K562 (cell line): ENCODE data around the gene ARRB2. TPM values are rescaled to one million over a fixed set of nuclear protein-coding genes. Genes with fewer than 3 reads are reported as not detected.

Experiments
- ATAC-seq: fragments of 200-7000 bp; cut with Tn5 transposase; 3 replicates; pipeline ENCODE4 v1.9.1; 2020; ENCODE audit warnings: moderate library complexity
- BruUV-seq: library from RNA; stranded (reverse); fragments of 400-500 nt; replicated peaks from 2 replicates; lab custom pipeline; 2021; lab: Mats Ljungman, UMichigan
- CTCF ChIA-PET: fragments of 300-600 bp; formaldehyde crosslinking; extraction: SDS; loops from one replicate; lab custom pipeline; 2021; ENCODE audit warnings: low intra/inter-chr PET ratio; lab: Yijun Ruan, JAX
- POLR2A ChIA-PET: fragments of 300-600, 350-650 bp; sonication (Branson Sonifier 250); formaldehyde crosslinking; extraction: SDS; loops from one replicate; lab custom pipeline; 2021; ENCODE audit warnings: antibody characterized with exemption, inconsistent platforms; lab: Yijun Ruan, JAX
- DNase-seq, 4 experiments: peaks; one replicate each; pipeline versions ENCODE4 v3.0.0 to v3.0.0-alpha.2; 2011 to 2018; ENCODE audit warnings: low spot score in 3 of 4, mixed read lengths in 3 of 4; ENCODE audit errors: extremely low read depth in 1 of 4
- FAIRE-seq: peaks from 2 replicates; lab custom pipeline; 2011; peaks lifted over from hg19 to GRCh38; lab: Jason Lieb, UNC
- H2AFZ ChIP-seq: 2 replicates; pipeline ENCODE4 v1.6.0; 2011; ENCODE audit warnings: low read depth, low read length, control low read depth, inconsistent platforms
- H3K27ac ChIP-seq: fragments of 200-600 bp; 3 replicates; pipeline ENCODE4 v1.8.0; 2011; ENCODE audit warnings: low read depth, mild to moderate bottlenecking, control low read depth, inconsistent platforms, low read length, moderate library complexity, mixed read lengths; ENCODE audit errors: extremely low read depth
- H3K27me3 ChIP-seq, 2 experiments: fragments of 300-600 bp in 1 of 2; 2 replicates in 1 of 2; 3 replicates in 1 of 2; pipeline versions ENCODE4 v1.6.0 to v1.8.0; 2011; ENCODE audit warnings: inconsistent platforms in 2 of 2, low read length in 2 of 2, mild to moderate bottlenecking in 1 of 2, mixed read lengths in 1 of 2, moderate library complexity in 1 of 2; ENCODE audit not compliant: control insufficient read depth in 2 of 2, insufficient read depth in 2 of 2
- H3K36me3 ChIP-seq: fragments of 300-600 bp; 3 replicates; pipeline ENCODE4 v1.8.0; 2011; ENCODE audit warnings: mild to moderate bottlenecking, low read length, inconsistent platforms; ENCODE audit not compliant: control insufficient read depth, insufficient read depth
- H3K4me1 ChIP-seq, 2 experiments: fragments of 200-600 bp in 1 of 2; replicated peaks in 1 of 2; 2 replicates in 1 of 2; 3 replicates in 1 of 2; pipeline versions ENCODE4 v1.5.1 to v1.8.0; 2011; ENCODE audit warnings: inconsistent platforms in 2 of 2, low read length in 2 of 2, mild to moderate bottlenecking in 1 of 2, mixed read lengths in 1 of 2, moderate library complexity in 1 of 2; ENCODE audit not compliant: control insufficient read depth in 2 of 2, insufficient read depth in 2 of 2
- H3K4me2 ChIP-seq: 2 replicates; pipeline ENCODE4 v1.6.1; 2011; ENCODE audit warnings: low read length, control low read depth, inconsistent platforms, mixed read lengths; ENCODE audit not compliant: insufficient read depth
- H3K4me3 ChIP-seq: fragments of 200-600 bp; sonication (generic), shearing (Covaris generic); 2 replicates; pipeline ENCODE4 v1.5.1; 2016; ENCODE audit warnings: control low read depth, inconsistent platforms
- H3K79me2 ChIP-seq: fragments of 200-600 bp; 3 replicates; pipeline ENCODE4 v1.8.0; 2011; ENCODE audit warnings: low read length, inconsistent platforms; ENCODE audit not compliant: control insufficient read depth, insufficient read depth
- H3K9ac ChIP-seq, 2 experiments: 2 replicates each; pipeline versions ENCODE4 v1.6.0 to v1.6.1; 2011; ENCODE audit warnings: low read depth in 2 of 2, low read length in 2 of 2, control low read depth in 1 of 2, inconsistent platforms in 1 of 2, mild to moderate bottlenecking in 1 of 2, mixed read lengths in 1 of 2; ENCODE audit not compliant: insufficient read depth in 1 of 2
- H3K9me1 ChIP-seq: one replicate; pipeline ENCODE4 v1.6.0; 2011; ENCODE audit warnings: inconsistent platforms, mild to moderate bottlenecking, low read length, moderate library complexity; ENCODE audit not compliant: control insufficient read depth, insufficient read depth
- H3K9me3 ChIP-seq: replicated peaks from 2 replicates; pipeline ENCODE4 v1.5.1; 2011; ENCODE audit warnings: low read depth, low read length, inconsistent platforms; ENCODE audit not compliant: control insufficient read depth, insufficient read depth
- H4K20me1 ChIP-seq: replicated peaks from 2 replicates; pipeline ENCODE4 v1.6.1; 2011; ENCODE audit warnings: low read length, inconsistent platforms, mixed read lengths; ENCODE audit not compliant: control insufficient read depth, insufficient read depth
- FOXM1 ChIP-seq, 2 experiments: fragments of 450-650 bp in 1 of 2; sonication (generic) in 1 of 2; formaldehyde crosslinking in 1 of 2; IDR thresholded peaks; 2 replicates each; pipeline versions ENCODE4 v1.6.1 to v1.9.0; 2017 to 2022; ENCODE audit warnings: low read depth in 2 of 2, mild to moderate bottlenecking in 2 of 2, missing genetic modification reagents in 1 of 2, moderate library complexity in 1 of 2
- NBN ChIP-seq: fragments of 450-650 bp; IDR thresholded peaks from 2 replicates; pipeline ENCODE4 v1.6.1; 2016; ENCODE audit warnings: low read depth, mild to moderate bottlenecking
- PBX2 ChIP-seq, 2 experiments: IDR thresholded peaks in 1 of 2; conservative IDR thresholded peaks in 1 of 2; 2 replicates each; pipeline ENCODE4 v1.6.1; 2016; ENCODE audit warnings: low read depth in 2 of 2, mild to moderate bottlenecking in 1 of 2, missing compliant biosample characterization in 1 of 2, missing genetic modification characterization in 1 of 2, moderate library complexity in 1 of 2
- PRPF4 ChIP-seq: fragments of 200-400 bp; formaldehyde crosslinking; IDR thresholded peaks from one replicate; pipeline ENCODE4 v1.6.1; 2017; ENCODE audit warnings: low read length, low read depth, mild to moderate bottlenecking; ENCODE audit not compliant: insufficient read depth, poor library complexity, severe bottlenecking
- PTTG1 ChIP-seq: fragments of 450-650 bp; IDR thresholded peaks from 2 replicates; pipeline ENCODE4 v1.6.1; 2016; ENCODE audit warnings: low read depth, mild to moderate bottlenecking, missing genetic modification characterization, missing compliant biosample characterization
- SMARCA5 ChIP-seq: fragments of 450-650 bp; IDR thresholded peaks from 2 replicates; pipeline ENCODE4 v1.6.1; 2016
- TAF9B ChIP-seq: fragments of 450-650 bp; IDR thresholded peaks from 2 replicates; pipeline ENCODE4 v1.6.1; 2018; ENCODE audit warnings: mild to moderate bottlenecking; ENCODE audit not compliant: partially characterized antibody
- ZFPM2 ChIP-seq: fragments of 250-450 bp; sonication (Bioruptor Pico); IDR thresholded peaks from 2 replicates; pipeline ENCODE4 v1.5.1; 2022; ENCODE audit warnings: mild to moderate bottlenecking
- ZNF512 ChIP-seq: IDR thresholded peaks from 2 replicates; pipeline ENCODE4 v1.6.1; 2016; ENCODE audit warnings: missing genetic modification characterization, missing compliant biosample characterization
- ZSCAN32 ChIP-seq: fragments of 450-650 bp; formaldehyde crosslinking; IDR thresholded peaks from 2 replicates; pipeline ENCODE4 v1.4.0; 2020; ENCODE audit warnings: mild to moderate bottlenecking, moderate library complexity
- WGBS: fragments of 100-300 bp; shearing (Covaris generic); methylation state at CpG from one replicate; pipeline ENCODE4 v1.1.6; 2016; ENCODE audit warnings: low coverage, mixed read lengths; ENCODE audit not compliant: insufficient coverage; ENCODE audit errors: missing lambda C conversion rate; 5-methylcytosine and 5-hydroxymethylcytosine counted together
- in situ Hi-C: fragments of 300-500 bp; cut with MboI; formaldehyde crosslinking; loops from 4 replicates; pipeline ENCODE4 v1.15.0; 2018; ENCODE audit warnings: inconsistent platforms, mixed read lengths
- intact Hi-C: fragments of 100-400 bp; cut with micrococcal nuclease; formaldehyde crosslinking; loops from 2 replicates; pipeline ENCODE4 v1.14.2; 2022
- polyA plus RNA-seq, 8 experiments: library from polyadenylated mRNA; depleted of rRNA in 4 of 8; stranded (reverse) in 5 of 8; unstranded in 3 of 8; fragments of >200 nt; fragmentation: Nextera tagmentation in 2 of 8; fragmentation: Illumina TruSeq in 1 of 8; extraction: Ambion mirVana in 2 of 8; extraction: Trizol in 1 of 8; gene quantifications; 2 replicates each; pipeline versions ENCODE4 v1.2.1 to v1.2.3, GENCODE V29; 2011 to 2014; ENCODE audit warnings: inconsistent platforms in 1 of 8, missing spikeins in 1 of 8
- total RNA-seq, 7 experiments: library from RNA; depleted of rRNA in 6 of 7; stranded (reverse); fragments of >200 nt in 6 of 7; fragmentation: Illumina TruSeq in 2 of 7; extraction: Trizol in 2 of 7; gene quantifications; 2 replicates each; pipeline versions ENCODE4 v1.2.1 to v1.2.3, GENCODE V29; 2011 to 2021; ENCODE audit warnings: low replicate concordance in 1 of 7

ARRB2 gene
- total and polyA plus RNA-seq, 9 of the 15 experiments (the other 6 are each of a cell fraction or from before 2014, with no cell fraction given), result 0.79 to 15.3 (median 8.8) TPM

- TF ChIP-seq ZFPM2 (CRISPR knock-in tag), result no peak
- TF ChIP-seq PRPF4, result no peak
- TF ChIP-seq NBN, result no peak
- TF ChIP-seq, all 486 proteins: peak for 0
- in situ Hi-C loops (no loop called here), intact Hi-C loops (no loop called here)
- no peak overlapping the region for H3K27ac ChIP-seq
- POLR2A ChIA-PET, result interaction anchor here (0.5 to 0.6 kb wide), 2 partner anchors 46 to 171 kb away, joined by 3 to 5 read pairs; no protein-coding TSS in a partner anchor
- ATAC-seq, result no peak
- 60% methylated on average over 1 of the region's 8 CpGs for WGBS
- H3K36me3 ChIP-seq, result no peaks in the 10 kb centered on the region
- H3K9ac ChIP-seq, result no peak overlapping the region; a peak in 1 of 4 replicates
- H4K20me1 ChIP-seq, result no peaks in the 10 kb centered on the region
- H3K27me3 ChIP-seq, result peaks cover 15 to 50% of the 10 kb centered on the region in 2 experiments
- H2AFZ ChIP-seq, result no peak overlapping the region
- no peaks in the 10 kb centered on the region for H3K79me2 ChIP-seq
- CTCF ChIA-PET, result no interaction called here
- H3K4me3 ChIP-seq, result no peak overlapping the region
- DNase-seq, result no peak
- FAIRE-seq, result no peak
- BruUV-seq, result no TSS peak
- peaks cover 0 to 25% of the 10 kb centered on the region in 2 experiments; a peak in 2 of 5 replicates for H3K4me1 ChIP-seq
- no peaks in the 10 kb centered on the region for H3K9me3 ChIP-seq
- no peak overlapping the region for H3K4me2 ChIP-seq
- H3K9me1 ChIP-seq, result no peaks in the 10 kb centered on the region
Measured at GRCh38 chr17:4743216-4743615, 32.8 kb downstream of the ARRB2 start.

- no peaks in the 10 kb centered on the region for H3K79me2 ChIP-seq
- H3K27ac ChIP-seq, result no peak overlapping the region
- no peaks in the 10 kb centered on the region for H3K9me1 ChIP-seq
- peaks cover 0 to 21% of the 10 kb centered on the region in 2 experiments; a peak in 2 of 5 replicates for H3K4me1 ChIP-seq
- H2AFZ ChIP-seq, result no peak overlapping the region
- H3K9ac ChIP-seq, result no peak overlapping the region
- DNase-seq, result no peak
- ChIA-PET CTCF (no interaction called here), POLR2A (interaction anchor here (0.9 kb wide), 1 partner anchor 24 kb away, joined by 5 read pairs; no protein-coding TSS in a partner anchor)
- BruUV-seq, result no TSS peak
- no peak overlapping the region for H3K4me3 ChIP-seq
- no peak for FAIRE-seq
- ATAC-seq, result no peak
- peaks cover 18 to 49% of the 10 kb centered on the region in 2 experiments for H3K27me3 ChIP-seq
- in situ Hi-C loops (no loop called here), intact Hi-C loops (no loop called here)
- 25% methylated on average over 9 of the region's 9 CpGs for WGBS
- H3K4me2 ChIP-seq, result no peak overlapping the region
- no peaks in the 10 kb centered on the region for H3K9me3 ChIP-seq
- no peaks in the 10 kb centered on the region for H4K20me1 ChIP-seq
- H3K36me3 ChIP-seq, result no peaks in the 10 kb centered on the region
- TF ChIP-seq SMARCA5 (no peak), PTTG1 (tag) (no peak), ZNF512 (tag) (no peak), PBX2 (CRISPR knock-in tag; IDR thresholded peaks at IDR 0.05; ENCODE audit: low read depth) (no peak), PBX2 (tag; conservative IDR thresholded peaks at IDR 0.05; ENCODE audit: low read depth) (no peak), TAF9B (no peak), FOXM1 (IDR thresholded peaks at IDR 0.05; ENCODE audit: low read depth) (no peak), FOXM1 (CRISPR knock-in tag; IDR thresholded peaks at IDR 0.05; ENCODE audit: low read depth) (no peak), ZSCAN32 (CRISPR knock-in tag) (no peak)
Measured at GRCh38 chr17:4743898-4744297, 33.5 kb downstream of the ARRB2 start.
